Measurements from ENCODE around the gene ASB7. TPM values are rescaled to one million over a fixed set of nuclear protein-coding genes. Genes with fewer than 3 reads are reported as not detected.

ASB7 gene
- total RNA-seq, 1 donor from 2014 or later, result 17.3 TPM

- Histone ChIP-seq H3K36me3 (ENCODE audit: control insufficient read depth, insufficient read depth, low read length) (no peaks in the 10 kb centered on the region), H3K4me3 (ENCODE audit: low read depth, low read length) (no peak overlapping the region), H3K27me3 (ENCODE audit: control insufficient read depth, insufficient read depth, low read length) (no peaks in the 10 kb centered on the region)
- no peak for DNase-seq (ENCODE audit: low read depth)
- TF ChIP-seq CTCF (IDR thresholded peaks at IDR 0.05; ENCODE audit: insufficient read depth, low read length, poor library complexity, severe bottlenecking), result no peak
These were observed 36.8 kb upstream of the ASB7 start for GRCh38 chr15:100565591-100565990.

GRCh38 chr15:100566850-100567628, 35.4 kb upstream of the ASB7 start:
- no peak for DNase-seq (ENCODE audit: low read depth)
- Histone ChIP-seq H3K4me3 (ENCODE audit: low read depth, low read length) (no peak overlapping the region), H3K27me3 (ENCODE audit: control insufficient read depth, insufficient read depth, low read length) (no peaks in the 10 kb centered on the region), H3K36me3 (ENCODE audit: control insufficient read depth, insufficient read depth, low read length) (no peaks in the 10 kb centered on the region)
- TF ChIP-seq CTCF (IDR thresholded peaks at IDR 0.05; ENCODE audit: insufficient read depth, low read length, poor library complexity, severe bottlenecking), result no peak

DNA sequence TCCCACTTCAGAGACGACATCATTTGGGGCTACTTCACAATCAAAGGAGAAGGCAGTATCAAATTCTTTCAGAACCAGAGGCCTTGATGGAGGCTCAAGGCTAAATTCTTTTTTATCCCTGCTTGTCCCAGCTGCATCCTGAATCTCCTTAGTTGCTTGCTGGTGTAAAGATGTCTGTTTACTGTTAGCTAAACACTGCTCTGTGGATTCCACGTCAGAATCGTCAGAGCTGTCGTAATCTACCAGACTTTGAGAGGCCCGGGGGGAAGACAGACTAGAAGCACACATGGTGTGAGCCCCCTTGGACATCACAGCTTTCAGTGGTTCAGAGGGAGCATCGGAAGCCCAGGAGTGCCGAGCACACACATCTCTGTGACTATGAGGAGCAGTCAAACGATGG, 33.0 kb upstream of the ASB7 start:
- no peak overlapping the region for H3K4me3 ChIP-seq (ENCODE audit: low read depth, low read length)
- H3K36me3 ChIP-seq (ENCODE audit: control insufficient read depth, insufficient read depth, low read length), result no peaks in the 10 kb centered on the region
- no peak for TF ChIP-seq CTCF (IDR thresholded peaks at IDR 0.05; ENCODE audit: insufficient read depth, low read length, poor library complexity, severe bottlenecking)
- no peaks in the 10 kb centered on the region for H3K27me3 ChIP-seq (ENCODE audit: control insufficient read depth, insufficient read depth, low read length)
- no peak for DNase-seq (ENCODE audit: low read depth)

GRCh38 chr15:100570275-100570674, 32.1 kb upstream of the ASB7 start:
- no peak for TF ChIP-seq CTCF (IDR thresholded peaks at IDR 0.05; ENCODE audit: insufficient read depth, low read length, poor library complexity, severe bottlenecking)
- no peak for DNase-seq (ENCODE audit: low read depth)
- H3K4me3 ChIP-seq (ENCODE audit: low read depth, low read length), result no peak overlapping the region
- H3K27me3 ChIP-seq (ENCODE audit: control insufficient read depth, insufficient read depth, low read length), result no peaks in the 10 kb centered on the region
- H3K36me3 ChIP-seq (ENCODE audit: control insufficient read depth, insufficient read depth, low read length), result no peaks in the 10 kb centered on the region

DNA sequence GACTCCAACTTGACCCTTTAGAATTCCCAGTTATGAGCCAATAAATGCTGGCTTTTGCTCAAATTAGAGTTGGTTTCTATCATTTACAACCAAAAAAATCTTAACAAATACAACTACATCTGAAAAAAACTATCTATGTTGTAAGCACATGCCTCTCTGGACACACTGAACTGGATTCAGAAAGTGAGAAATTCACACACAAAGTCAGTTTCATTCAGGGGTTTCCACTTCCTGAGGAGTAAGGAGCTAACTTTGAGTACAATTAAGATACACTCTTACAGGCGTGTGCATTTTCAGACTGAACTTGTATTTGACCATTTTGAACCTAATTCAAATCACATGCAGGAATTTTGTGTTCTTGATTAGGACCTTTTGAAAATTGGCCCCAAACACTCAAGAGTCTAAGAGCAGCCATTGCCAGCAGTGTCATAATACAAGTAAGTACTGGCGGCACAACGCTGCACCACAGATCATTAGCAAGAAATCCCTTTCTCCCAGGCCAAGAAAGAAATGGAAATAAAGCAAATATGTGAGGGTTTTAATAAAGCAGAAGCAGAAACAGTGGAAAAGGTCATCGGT, 31.6 kb upstream of the ASB7 start:
- Histone ChIP-seq H3K27me3 (ENCODE audit: control insufficient read depth, insufficient read depth, low read length) (no peaks in the 10 kb centered on the region), H3K4me3 (ENCODE audit: low read depth, low read length) (no peak overlapping the region), H3K36me3 (ENCODE audit: control insufficient read depth, insufficient read depth, low read length) (no peaks in the 10 kb centered on the region)
- TF ChIP-seq CTCF (IDR thresholded peaks at IDR 0.05; ENCODE audit: insufficient read depth, low read length, poor library complexity, severe bottlenecking), result no peak
- DNase-seq (ENCODE audit: low read depth), result no peak

Measured in kidney epithelial cell (primary cell).